ENCODE measurements around the gene PCSK5.

The PCSK5 gene

DNA sequence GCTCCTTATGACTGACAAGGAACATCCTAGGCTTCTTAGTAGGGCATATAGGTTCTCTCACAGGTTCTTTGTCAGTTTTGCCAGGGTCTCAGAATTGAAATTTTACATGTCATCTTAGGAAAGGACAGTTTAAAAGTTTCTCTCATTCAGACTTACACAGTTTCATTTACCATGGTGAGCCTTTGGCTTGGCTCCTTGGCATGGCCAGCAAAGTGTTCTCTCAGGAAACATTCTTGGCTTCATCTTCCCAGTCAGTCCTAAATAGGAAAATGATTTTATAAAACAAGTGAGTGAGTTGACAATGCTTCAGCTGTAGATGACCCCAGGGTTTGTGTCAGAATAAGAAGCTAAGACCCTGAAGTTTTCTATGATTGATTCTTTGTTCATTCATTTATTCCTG lies 191.6 kb downstream of the PCSK5 start:
- DNase-seq (ENCODE audit: low read depth) = no peak

DNA sequence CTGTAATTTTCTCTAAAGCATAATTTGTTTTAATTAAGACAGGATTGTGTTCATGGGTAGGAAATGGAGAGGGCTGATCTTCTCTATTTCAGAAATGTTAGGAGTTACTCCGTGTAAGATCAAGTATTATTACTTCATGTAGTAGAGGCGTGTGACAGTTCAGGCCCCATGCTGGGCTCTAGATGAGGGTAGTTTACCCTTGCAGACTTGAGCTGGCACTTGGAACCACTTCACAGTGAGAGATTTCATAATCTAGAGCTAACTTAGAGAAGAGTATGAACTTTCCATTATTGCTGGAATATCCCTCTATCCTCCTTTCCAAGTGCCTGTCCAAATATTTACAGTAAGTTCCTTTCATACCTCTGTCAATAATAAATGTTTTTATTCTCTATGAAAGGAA lies 195.1 kb downstream of the PCSK5 start:
- no peak for DNase-seq (ENCODE audit: low read depth)

DNA sequence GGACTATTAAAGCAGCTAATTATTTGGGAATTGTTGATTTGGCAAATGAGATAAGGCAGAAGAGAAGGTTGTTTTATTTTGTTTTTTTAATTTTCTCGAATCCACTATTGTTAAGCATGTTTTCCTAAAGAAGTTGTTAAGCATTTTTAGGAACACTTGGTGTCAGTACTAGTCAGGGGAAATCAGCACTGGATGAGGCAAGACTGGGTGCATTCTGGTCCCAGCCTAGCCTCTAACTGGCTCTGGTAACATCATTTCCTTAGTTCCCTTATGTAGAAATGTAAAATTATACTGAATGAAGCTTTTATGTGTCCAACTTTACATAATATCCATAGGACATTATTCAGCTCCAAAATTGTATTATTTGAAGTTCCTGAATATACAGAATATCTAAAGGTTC lies 196.1 kb downstream of the PCSK5 start:
- no peak for DNase-seq (ENCODE audit: low read depth)

DNA sequence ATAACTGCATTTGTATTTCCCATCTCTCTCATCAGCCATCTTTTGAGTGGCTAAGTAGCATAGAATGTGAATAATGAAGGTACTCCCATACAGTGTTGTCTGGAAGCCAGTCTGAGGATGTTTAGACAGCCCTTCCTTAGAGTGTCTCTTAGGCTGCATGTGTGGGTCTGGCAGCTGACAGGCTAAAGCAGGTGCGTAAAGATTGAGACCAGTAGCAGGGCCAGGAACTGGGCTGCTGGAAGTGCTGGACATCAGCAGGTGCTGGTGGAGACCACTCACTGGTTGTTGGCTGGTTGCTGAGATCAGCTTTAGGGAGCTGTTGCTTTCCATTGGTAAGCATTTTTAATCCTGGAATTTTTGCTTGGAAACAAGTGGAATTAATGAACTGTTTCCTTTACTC lies 197.5 kb downstream of the PCSK5 start:
- no peak for DNase-seq (ENCODE audit: low read depth)

DNA sequence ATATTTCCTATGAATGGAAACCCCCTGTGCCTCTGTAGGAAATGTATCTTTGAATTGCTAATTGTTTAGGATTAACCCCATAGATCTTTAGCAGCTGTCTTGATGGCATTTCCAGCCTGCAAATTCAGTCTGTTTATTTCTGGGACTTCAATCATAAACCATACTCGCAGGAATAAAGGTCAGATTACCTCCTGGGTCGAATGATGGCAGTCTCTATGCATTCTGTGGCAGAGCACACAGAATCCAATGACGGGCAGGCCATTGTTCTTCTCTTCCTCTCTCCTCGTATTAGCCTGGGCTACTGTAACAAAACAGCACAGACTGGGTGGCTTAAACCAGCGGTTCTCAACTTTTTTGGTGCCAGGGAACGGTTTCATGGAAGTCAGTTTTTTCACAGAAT lies 199.9 kb downstream of the PCSK5 start:
- no peak for DNase-seq (ENCODE audit: low read depth)

DNA sequence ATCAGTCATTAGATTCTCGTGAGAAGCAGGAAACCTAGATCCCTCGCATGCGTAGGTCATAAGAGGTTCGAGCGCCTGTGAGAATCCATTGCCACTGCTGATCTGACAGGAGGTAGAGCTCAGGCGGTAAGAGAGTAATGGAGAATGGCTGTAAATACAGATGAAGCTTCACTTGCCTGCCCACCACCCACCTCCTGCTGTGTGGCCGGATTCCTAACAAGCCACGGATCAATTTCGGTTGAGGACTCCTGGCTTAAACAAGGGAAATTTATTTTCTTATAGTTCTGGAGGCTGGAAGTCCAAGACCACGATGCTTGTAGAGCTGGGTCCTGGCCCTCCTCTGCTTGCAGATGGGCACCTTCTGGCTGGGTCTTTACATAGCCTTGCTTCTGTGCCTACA lies 200.4 kb downstream of the PCSK5 start:
- DNase-seq (ENCODE audit: low read depth) = no peak

DNA sequence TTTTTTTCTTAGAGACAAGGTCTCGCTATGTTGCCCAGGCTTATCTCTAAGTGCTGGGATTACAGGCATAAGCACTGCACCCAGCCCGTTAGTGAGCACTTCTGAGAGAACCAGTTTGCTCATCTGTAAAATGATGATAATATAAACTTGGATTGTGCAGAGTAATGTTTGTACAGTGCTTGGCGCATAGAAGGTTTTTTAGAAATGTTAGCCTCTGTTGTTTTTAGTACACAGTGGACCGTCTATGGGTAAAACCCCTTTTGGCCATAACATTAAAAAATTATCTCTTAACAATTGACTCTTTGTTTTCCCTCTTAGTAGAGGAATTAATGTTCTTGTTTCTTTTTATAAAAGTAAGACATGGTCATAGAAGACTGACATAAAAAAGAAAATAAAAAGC lies 202.1 kb downstream of the PCSK5 start:
- no peak for DNase-seq (ENCODE audit: low read depth)

DNA sequence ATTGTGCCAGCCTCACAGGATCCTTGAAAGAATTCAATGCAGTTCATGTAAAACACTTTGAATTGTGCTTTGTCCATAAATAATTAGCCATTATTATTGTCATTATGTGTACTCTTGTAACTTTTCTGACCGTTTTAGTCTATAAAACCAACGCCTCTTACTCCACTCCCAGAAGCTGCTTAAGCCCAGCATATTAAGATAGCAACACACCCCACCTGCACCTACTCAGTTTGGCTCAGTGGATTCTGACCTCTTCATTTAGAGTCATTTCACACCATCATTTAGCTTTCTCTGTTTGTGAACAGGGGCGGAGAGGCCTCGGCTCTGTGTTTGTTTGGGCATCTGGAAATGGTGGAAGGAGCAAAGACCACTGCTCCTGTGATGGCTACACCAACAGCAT lies 205.1 kb downstream of the PCSK5 start:
- no peak for DNase-seq (ENCODE audit: low read depth)

DNA sequence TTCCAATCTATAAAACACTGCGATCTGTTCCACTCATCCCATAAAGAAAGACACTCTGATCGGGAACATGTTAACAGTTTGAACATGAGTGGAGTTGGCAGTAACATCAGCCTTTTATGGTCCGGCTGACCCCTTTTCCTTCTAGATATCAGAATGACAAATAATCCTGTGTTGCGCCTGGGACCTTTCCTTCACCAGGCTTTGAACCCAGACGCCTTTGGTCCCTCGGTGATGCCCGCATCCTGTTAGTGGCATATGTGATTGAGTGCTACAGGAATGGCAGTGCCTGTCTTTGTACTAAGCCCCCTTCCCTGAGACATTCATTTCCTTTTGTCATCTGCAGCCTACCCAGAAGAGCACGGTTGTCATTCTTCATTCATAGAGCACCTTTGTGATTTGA lies 209.0 kb downstream of the PCSK5 start:
- DNase-seq (ENCODE audit: low read depth) = no peak

DNA sequence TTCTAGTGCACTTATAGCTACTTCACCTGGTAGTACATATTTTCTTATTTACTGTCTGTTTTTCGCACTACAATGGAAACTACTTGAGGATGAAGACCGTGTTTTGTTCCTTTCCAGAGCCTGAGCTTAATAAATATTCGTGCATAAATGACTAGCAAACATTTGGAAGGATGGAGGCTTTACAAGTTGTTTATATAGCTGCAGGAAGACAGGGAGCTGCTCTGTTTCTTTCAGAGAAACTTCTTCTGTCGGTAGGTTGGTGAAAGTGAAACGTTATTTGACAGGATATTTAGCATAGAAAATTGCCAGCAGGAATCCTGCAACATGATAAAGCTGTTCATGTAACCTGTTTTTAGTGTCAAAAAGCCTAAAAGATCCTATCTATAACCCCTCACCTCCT lies 210.6 kb downstream of the PCSK5 start:
- DNase-seq (ENCODE audit: low read depth) = no peak

DNA sequence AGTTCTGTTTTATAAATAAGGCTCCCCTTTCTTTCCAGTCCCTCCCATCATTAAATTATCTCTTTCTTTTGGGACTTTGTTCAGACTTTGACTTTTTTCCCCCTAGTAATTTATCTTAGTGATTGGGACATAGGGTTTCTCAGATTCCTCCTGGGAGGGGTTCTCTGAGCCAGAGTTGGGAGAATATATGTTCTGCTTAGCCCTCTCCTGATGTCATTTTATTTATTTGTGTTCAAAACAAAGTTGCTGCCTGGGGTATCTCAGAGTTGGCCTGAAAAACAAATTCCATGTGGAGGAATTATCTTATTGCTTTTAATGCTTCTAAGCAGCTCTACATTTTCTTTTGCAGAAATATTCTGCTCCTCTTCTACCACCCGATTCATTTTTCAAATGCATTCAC lies 211.0 kb downstream of the PCSK5 start:
- no peak for DNase-seq (ENCODE audit: low read depth)

DNA sequence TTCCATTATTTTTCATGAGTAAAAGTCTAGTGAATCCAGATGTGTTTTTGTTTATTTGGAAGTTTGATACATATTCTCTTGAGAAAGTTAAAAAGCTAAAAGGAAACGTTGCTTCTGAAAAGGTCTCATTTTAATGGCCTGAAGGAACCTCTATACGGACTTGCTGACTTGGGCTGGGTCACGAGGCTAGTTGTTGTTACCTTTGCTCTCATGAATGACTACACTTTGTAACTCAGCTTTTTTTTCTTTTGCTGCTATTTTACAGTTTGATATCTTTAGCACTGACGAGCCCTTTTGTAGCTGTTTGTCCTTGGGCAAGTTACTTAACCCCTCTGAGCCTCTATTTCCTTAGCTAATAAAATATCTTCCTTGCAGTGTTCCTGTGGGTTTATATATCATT lies 211.5 kb downstream of the PCSK5 start:
- no peak for DNase-seq (ENCODE audit: low read depth)

DNA sequence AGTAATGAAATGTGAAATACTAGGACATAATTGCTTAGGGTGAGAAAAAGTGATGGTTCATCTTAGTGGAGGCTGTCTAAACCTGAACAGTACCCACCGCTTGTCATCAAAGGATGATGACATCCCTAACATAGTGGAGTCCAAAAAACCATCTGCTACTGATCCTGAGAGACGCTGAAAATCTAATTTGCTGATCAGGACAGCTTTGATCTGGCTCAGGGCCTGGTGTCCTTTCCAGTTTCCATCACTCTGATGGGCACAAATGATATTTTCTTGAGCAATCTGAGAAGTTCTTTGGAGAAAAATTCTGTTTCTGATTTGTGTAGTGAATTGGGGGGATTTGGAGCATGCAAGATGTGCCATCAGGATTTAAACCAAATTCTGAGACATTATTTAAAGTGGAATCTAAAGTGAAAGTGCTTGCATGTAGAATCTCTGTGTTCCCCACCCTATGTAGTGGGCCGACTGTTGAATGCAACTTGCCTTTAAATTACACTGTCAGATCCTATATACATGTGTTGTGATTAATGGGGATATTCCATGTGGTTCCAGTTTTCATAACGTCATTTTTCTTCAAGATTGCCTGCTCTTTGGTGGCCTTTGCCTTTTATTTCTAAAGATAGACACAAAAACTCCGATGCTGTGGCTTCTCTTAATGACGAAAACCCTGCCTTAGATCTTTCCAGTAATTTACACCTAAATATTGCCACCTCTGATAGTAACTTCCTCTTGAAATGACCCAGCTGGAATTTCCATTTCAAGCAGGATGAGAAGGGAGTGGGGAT lies 213.2 kb downstream of the PCSK5 start:
- no peak for DNase-seq (ENCODE audit: low read depth)

DNA sequence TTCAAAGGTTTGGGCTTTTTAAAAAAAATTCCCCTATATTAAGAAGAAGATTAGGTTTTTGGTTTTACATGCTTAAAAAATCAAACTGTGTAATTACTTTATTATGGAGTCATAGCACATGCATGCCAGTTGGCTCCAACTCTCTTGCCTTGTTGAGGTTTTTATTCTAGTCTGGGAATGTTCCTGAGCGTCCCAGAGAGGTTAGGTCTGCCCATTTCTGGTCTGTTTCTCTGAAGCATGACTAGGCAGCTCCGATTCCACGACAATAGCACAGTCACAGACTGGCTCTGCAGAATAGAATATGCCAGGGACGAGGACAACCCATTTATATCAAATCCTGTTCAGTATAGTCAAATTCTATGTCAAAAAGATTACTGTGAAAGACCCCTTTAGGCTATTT lies 217.0 kb downstream of the PCSK5 start:
- no peak for DNase-seq (ENCODE audit: low read depth)

DNA sequence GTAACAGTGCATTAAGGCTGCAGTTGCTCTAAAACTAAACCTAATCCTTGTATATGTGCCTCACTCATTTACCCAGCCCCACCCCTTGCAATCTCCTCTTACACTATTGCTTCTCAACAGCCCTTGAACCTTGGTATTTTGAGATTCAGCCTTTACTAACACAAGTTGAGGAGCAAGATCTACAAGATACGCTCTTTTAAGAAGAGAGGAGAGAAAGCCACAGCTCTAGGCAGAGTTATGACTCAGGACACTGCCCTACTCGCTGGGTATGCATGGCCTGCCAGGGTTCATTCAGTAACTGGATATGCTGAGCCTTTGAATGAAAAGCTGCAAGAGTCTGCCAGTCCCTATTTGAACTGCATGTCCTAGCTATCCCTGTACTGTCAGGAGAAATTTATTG lies 219.5 kb downstream of the PCSK5 start:
- DNase-seq (ENCODE audit: low read depth) = no peak

DNA sequence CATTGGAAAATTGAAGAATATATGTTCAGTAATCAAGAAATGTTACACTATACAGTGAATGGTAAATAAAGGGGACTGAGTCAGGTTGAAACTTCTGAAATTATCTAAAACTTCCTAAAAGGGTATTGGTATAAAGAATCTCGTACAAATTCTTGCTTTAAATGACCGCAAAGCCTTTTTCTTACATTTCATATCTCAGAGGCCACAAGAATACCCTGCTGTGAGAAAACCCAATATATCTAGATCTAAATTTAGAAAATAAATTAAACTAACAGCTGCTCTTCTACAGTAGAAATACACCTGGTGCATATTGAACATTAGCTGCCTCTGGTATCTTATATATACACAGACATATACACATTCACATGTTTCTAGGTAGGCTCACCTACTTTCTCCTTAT lies 221.7 kb downstream of the PCSK5 start:
- no peak for DNase-seq (ENCODE audit: low read depth)

DNA sequence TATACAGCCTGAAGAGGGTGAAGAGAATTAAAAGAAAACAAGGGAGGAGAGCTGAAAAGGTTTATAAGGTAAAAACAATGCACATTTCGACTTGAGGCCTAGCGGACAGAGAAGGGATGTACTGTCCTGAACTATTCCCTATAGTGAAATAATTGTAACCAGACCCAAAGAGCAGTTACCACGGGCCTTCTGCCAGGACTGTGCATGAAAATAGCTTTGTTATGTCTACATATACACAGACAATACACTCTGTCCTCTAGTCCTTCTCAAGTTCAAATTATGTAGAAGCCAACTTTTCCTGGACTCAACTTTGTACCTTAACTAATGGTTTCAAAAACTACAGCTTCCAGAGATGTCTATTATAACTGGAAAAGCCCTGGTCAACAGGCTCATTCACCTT lies 223.7 kb downstream of the PCSK5 start:
- DNase-seq (ENCODE audit: low read depth) = no peak

DNA sequence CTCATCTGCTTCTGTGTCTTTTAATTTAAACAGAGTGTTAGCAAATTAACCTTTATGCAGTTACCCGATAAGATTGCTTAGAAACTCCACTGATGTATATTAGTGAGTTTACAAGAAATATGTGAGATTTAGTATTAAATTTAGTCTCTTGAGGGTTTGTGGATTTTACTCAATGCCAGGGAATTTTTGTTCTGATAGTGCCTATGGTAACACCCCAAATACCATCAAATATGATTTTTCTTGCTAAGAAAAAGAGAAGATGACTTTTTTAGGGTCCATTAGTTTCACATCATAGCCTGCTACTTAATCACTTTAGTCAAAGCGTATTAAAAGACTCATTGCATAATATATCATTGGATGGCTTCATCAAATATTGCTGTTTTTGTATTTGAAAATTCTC lies 224.9 kb downstream of the PCSK5 start:
- DNase-seq (ENCODE audit: low read depth) = no peak

DNA sequence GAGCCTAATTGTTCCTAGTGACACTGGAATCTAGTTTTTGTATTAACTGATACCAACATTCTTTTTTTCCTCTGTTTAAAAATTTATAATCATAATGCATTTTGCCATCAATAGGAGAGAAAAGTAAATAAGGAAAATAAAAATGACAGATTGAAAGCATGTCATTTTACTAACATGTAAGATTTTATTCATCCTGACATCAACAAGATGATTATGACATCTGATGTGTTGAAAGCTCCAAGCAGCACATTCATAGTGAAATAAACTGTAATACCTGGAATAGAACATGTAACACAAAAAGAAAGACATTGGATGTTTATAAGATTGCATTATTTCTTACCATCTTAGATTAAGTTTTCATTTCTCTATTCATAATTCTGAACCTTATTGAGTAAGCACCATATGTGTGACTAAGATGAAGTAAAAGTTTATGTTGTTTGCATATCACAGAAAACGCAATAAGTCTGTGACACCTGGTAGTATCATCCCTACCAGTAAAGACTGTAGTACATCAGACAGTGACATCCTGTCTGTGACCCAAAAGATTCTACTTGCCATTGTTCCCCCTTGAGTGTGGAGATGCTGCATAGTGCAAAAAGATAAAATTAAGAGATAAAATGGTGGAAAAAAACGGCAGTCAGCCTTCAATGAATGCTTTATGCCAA lies 225.6 kb downstream of the PCSK5 start:
- no peak for DNase-seq (ENCODE audit: low read depth)

DNA sequence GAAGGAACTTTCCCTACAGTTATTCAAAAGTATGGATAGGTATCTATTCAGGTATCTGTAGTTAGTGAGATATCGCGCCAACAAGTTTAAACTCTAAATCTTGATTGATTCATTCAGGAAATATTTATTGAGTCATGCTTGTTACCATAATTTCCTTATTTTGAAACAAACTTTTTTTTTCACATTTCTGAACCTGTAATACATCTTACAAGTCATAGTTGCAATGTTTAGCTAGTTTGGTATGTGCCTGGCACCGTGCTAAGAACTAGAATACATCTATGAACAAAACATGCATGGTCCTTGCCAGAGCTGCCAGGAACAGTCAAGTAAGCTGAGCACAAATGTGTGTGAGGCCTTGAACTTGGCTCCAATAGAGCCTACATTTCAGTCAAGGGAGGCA lies 226.4 kb downstream of the PCSK5 start:
- no peak for DNase-seq (ENCODE audit: low read depth)

DNA sequence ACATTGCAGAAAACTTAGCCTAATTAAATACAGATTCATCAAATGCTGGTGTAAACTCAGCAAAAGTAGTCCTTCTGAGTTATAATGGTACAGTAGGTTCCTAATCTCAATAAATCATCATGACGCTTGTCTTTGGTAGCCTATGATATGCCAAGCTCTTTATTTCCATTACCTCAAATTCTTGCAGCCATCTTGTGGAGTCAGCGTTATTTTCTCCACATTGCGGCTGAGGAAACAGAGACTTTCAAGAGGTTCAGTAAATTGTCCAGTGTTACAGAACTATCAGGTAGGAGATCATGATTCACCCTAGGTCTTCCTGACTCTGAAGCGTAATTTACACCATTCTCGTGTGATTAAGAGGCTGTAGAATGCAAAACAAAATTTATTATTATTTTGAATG lies 237.2 kb downstream of the PCSK5 start:
- no peak for DNase-seq (ENCODE audit: low read depth)

DNA sequence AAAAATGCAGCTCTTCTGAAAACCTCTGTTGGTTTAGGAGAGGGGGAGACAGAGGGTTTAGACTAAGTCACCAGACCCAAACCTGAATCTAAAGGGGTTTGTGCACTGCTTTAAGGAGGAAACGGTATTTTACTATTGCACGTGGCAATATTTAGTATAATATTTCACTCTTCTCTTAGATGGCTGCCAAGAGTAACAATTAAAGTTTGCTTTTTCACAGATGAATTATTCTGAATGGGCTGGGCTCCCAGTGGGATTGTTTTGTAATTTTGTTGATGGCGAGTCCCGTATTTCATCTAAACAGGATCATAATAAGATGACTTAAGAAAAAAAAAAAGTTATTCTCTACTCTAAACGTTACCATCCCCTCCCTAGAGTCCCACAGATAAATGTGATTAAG lies 245.4 kb downstream of the PCSK5 start:
- no peak for DNase-seq (ENCODE audit: low read depth)

DNA sequence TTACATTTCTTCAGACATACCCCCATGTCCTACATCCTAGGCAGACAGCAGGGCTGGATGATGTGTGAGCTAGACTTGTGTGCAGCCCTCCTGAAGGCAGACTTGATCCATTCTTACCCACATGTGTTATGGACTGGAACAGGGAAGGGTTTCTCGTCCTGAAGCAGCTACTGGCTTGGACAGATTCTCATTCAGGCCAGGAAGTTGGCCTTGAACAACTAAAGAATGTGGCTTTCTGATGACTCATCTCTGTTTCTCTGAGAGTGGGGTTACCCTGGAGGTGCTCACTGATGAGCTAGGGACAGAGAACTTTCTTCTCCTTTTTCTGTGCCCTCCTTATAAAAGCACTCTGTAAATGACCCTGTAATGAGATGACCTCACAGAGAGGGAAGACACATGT lies 246.5 kb downstream of the PCSK5 start:
- no peak for DNase-seq (ENCODE audit: low read depth)

DNA sequence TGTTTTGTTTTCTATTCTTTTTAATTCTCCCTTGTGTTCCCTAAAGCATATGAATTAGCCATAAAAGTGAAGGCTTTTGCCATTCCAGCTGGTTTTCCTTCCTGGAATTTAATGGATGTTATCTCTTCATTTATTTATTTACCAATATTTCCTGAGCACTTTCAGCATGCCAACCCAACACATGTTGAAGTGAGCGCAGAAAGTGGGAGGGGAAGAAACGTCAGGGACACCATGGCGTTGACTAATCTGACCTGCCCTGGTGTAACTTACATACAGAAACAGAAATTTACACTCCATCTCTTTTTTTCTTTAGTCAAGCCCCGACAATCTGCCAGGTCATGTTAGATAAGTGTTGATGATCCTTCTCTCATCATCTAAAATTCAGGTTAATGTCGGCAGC lies 247.5 kb downstream of the PCSK5 start:
- no peak for DNase-seq (ENCODE audit: low read depth)
